ENCODE results near the gene LILRA1. TPM values are rescaled to one million over a fixed set of nuclear protein-coding genes. Genes with fewer than 3 reads are reported as not detected.

Gene LILRA1
- not detected for total RNA-seq

DNA sequence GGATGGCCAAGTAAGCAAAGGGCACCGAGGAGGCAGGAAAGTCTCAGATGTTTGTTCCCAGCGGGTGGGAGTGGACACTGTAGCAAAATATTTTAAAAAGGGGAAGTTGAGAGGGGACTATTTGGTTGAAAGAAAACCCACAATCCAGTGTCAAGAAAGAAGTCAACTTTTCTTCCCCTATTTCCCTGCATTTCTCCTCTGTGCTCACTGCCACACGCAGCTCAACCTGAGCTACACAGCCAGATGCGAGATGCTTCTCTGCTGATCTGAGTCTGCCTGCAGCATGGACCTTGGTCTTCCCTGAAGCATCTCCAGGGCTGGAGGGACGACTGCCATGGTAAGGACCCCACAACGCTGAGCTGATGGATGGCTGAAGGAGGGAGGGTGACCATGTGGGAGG lies at the start of gene LILRA1:
Gene LILRA1 (plus strand): TSS at position 188 of the 400 bp plus-strand sequence. CDS start 613 bp downstream, outside the sequence.

DNA sequence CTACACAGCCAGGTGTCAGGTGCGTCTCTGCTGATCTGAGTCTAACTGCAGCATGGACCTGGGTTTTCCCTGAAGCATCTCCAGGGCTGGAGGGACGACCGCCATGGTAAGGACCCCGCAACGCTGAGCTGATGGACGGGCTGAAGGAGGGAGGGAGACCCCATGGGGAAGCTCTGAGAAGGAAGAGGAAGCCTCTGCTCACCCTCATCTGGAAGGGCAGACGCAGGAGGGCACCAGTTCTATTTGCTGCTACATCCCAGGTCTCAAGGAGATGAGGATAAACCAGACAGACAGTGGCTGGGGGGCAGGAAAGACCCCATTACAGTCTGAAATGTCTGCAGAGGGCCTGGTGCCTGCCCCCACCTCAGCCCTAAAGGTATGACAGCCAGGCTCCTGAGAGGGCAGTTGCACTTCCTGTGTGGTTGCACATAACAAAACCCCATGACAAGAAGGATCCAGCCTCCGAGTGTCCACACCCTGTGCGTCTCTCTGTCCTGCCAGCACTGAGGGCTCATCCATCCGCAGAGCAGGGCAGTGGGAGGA lies 20.0 kb upstream of the LILRA1 start, which contains the start of gene LILRA2:
Gene LILRA2 (plus strand): TSS at position 461 of the 543 bp plus-strand sequence. CDS start 89 bp downstream, outside the sequence.

DNA sequence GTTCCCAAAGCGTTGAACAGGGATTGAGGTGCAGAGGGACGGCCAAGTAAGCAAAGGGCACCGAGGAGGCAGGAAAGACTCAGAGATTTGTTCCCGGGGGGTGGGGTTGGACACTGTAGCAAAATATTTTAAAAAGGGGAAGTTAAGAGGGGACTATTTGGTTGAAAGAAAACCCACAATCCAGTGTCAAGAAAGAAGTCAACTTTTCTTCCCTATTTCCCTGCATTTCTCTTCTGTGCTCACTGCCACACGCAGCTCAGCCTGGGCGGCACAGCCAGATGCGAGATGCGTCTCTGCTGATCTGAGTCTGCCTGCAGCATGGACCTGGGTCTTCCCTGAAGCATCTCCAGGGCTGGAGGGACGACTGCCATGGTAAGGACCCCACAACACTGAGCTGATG lies 36.8 kb downstream of the LILRA1 start, which contains the start of gene LILRB1:
Gene LILRB1 (plus strand): TSS at position 223 of the 400 bp plus-strand sequence. CDS start 590 bp downstream, outside the sequence.

Small RNAs within 50 kb of the gene (small RNA-seq; reads per million reads assigned to genes)
- 0 reads per million in 2 donors for gene AC245036.2
- 0 reads per million in 2 donors for gene AC245036.3
- gene MIR8061 = 0 reads per million in 2 donors

Other genes with a start within 250 kb of the LILRA1 start
- not detected for gene LAIR1, start 228.7 kb upstream of the LILRA1 start, total RNA-seq
- not detected for gene TTYH1, start 178.2 kb upstream of the LILRA1 start, total RNA-seq
- gene LENG8, start 144.4 kb upstream of the LILRA1 start, total RNA-seq = 10 to 100 TPM; 46.3 to 55.1 TPM
- gene LENG9, start 129.9 kb upstream of the LILRA1 start, total RNA-seq = 10 to 100 TPM; 10.7 to 16.5 TPM
- 1 to 10 TPM; 4.7 to 8.6 TPM for gene CDC42EP5, start 120.3 kb upstream of the LILRA1 start, total RNA-seq
- gene LAIR2, start 90.8 kb upstream of the LILRA1 start, total RNA-seq = not detected
- not detected for gene LILRA2, start 19.8 kb upstream of the LILRA1 start, total RNA-seq
- not detected for gene LILRB1, start 36.9 kb downstream of the LILRA1 start, total RNA-seq
- not detected for gene LILRB4, start 69.4 kb downstream of the LILRA1 start, total RNA-seq
- not detected for gene KIR3DL3, start 130.8 kb downstream of the LILRA1 start, total RNA-seq
- not detected for gene KIR2DL3, start 144.9 kb downstream of the LILRA1 start, total RNA-seq
- gene KIR2DL1, start 176.2 kb downstream of the LILRA1 start, total RNA-seq = not detected
- gene KIR2DL4, start 210.0 kb downstream of the LILRA1 start, total RNA-seq = not detected
- gene KIR3DL1, start 222.8 kb downstream of the LILRA1 start, total RNA-seq = not detected
- not detected for gene KIR2DS4, start 239.0 kb downstream of the LILRA1 start, total RNA-seq

Measured in melanocyte of skin (primary cell).